Central memory CD8-positive, alpha-beta T cell (primary cell): ENCODE results near the gene SARS2.

Experiments
- ATAC-seq: fragments of 150-1000 bp; cut with Tn5 transposase; replicated peaks from 2 replicates; pipeline ENCODE4 v1.10.0; 2022; ENCODE audit warnings: mild to moderate bottlenecking, moderate FRiP score, moderate number of reproducible peaks; ENCODE audit not compliant: poor library complexity, severe bottlenecking; ENCODE audit errors: extremely low read depth
- DNase-seq, 2 donors: peaks; one replicate each; pipeline ENCODE4 v3.0.0; 2021; ENCODE audit warnings: low spot score in 2 of 2
- H3K27ac Mint-ChIP-seq: one replicate; pipeline ENCODE4 v1.8.0; 2022; ENCODE audit warnings: low read depth, mild to moderate bottlenecking, moderate library complexity, mixed read lengths
- H3K27me3 Mint-ChIP-seq: one replicate; pipeline ENCODE4 v1.8.0; 2022; ENCODE audit warnings: mixed read lengths
- H3K36me3 Mint-ChIP-seq: one replicate; pipeline ENCODE4 v1.8.0; 2022; ENCODE audit warnings: mild to moderate bottlenecking, moderate library complexity, mixed read lengths; ENCODE audit not compliant: insufficient read depth
- H3K4me1 Mint-ChIP-seq: one replicate; pipeline ENCODE4 v1.8.0; 2022; ENCODE audit warnings: mixed read lengths
- H3K4me3 Mint-ChIP-seq: one replicate; pipeline ENCODE4 v1.8.0; 2022; ENCODE audit warnings: mild to moderate bottlenecking, moderate library complexity, mixed read lengths
- H3K9me3 Mint-ChIP-seq: one replicate; pipeline ENCODE4 v1.8.0; 2022; ENCODE audit warnings: mixed read lengths

The SARS2 gene

GRCh38 chr19:38920602-38921419 is 9.8 kb downstream of the SARS2 start:
- Mint-ChIP-seq H3K9me3 (no peaks in the 10 kb centered on the region), H3K36me3 (peaks cover 4% of the 10 kb centered on the region), H3K27ac (no peak overlapping the region), H3K27me3 (no peaks in the 10 kb centered on the region), H3K4me3 (no peak overlapping the region), H3K4me1 (no peaks in the 10 kb centered on the region)
- ATAC-seq (no peak), DNase-seq (no peak)

GRCh38 chr19:38919837-38920601 is 10.5 kb downstream of the SARS2 start:
- Mint-ChIP-seq H3K4me3 (no peak overlapping the region), H3K9me3 (no peaks in the 10 kb centered on the region), H3K27ac (no peak overlapping the region), H3K27me3 (no peaks in the 10 kb centered on the region), H3K36me3 (peaks cover 2% of the 10 kb centered on the region), H3K4me1 (no peaks in the 10 kb centered on the region)
- no peak for DNase-seq
- no peak for ATAC-seq

GRCh38 chr19:38918526-38918925 is 12.0 kb downstream of the SARS2 start:
- Mint-ChIP-seq H3K9me3 (no peaks in the 10 kb centered on the region), H3K27me3 (no peaks in the 10 kb centered on the region)
- ATAC-seq, result no peak

GRCh38 chr19:38917921-38918491 is 12.6 kb downstream of the SARS2 start:
- no peaks in the 10 kb centered on the region for H3K27me3 Mint-ChIP-seq

More at GRCh38 chr19:38918526-38918925, 12.0 kb downstream of the SARS2 start:
- Mint-ChIP-seq H3K4me1 (no peaks in the 10 kb centered on the region), H3K36me3 (no peaks in the 10 kb centered on the region), H3K27ac (no peak overlapping the region), H3K4me3 (no peak overlapping the region)
- no peak for DNase-seq

GRCh38 chr19:38917516-38917915 is 13.0 kb downstream of the SARS2 start:
- Mint-ChIP-seq H3K36me3 (no peaks in the 10 kb centered on the region), H3K27ac (no peak overlapping the region), H3K9me3 (no peaks in the 10 kb centered on the region), H3K27me3 (no peaks in the 10 kb centered on the region), H3K4me1 (no peaks in the 10 kb centered on the region), H3K4me3 (no peak overlapping the region)
- DNase-seq (no peak), ATAC-seq (no peak)

More at GRCh38 chr19:38917921-38918491, 12.6 kb downstream of the SARS2 start:
- no peaks in the 10 kb centered on the region for H3K4me1 Mint-ChIP-seq
- no peaks in the 10 kb centered on the region for H3K36me3 Mint-ChIP-seq
- ATAC-seq (no peak), DNase-seq (no peak)
- no peak overlapping the region for H3K4me3 Mint-ChIP-seq
- no peak overlapping the region for H3K27ac Mint-ChIP-seq
- no peaks in the 10 kb centered on the region for H3K9me3 Mint-ChIP-seq

GRCh38 chr19:38915329-38916321 is 14.9 kb downstream of the SARS2 start:
- DNase-seq (no peak), ATAC-seq (no peak)
- Mint-ChIP-seq H3K27me3 (no peaks in the 10 kb centered on the region), H3K27ac (no peak overlapping the region), H3K4me1 (peaks cover 3% of the 10 kb centered on the region), H3K4me3 (no peak overlapping the region), H3K36me3 (no peaks in the 10 kb centered on the region), H3K9me3 (no peaks in the 10 kb centered on the region)

GRCh38 chr19:38913958-38914357 is 16.6 kb downstream of the SARS2 start:
- Mint-ChIP-seq H3K4me1 (peaks cover 6% of the 10 kb centered on the region), H3K27me3 (no peaks in the 10 kb centered on the region), H3K9me3 (no peaks in the 10 kb centered on the region), H3K27ac (no peak overlapping the region), H3K4me3 (no peak overlapping the region), H3K36me3 (peaks cover under 1% of the 10 kb centered on the region)
- DNase-seq, result no peak
- ATAC-seq, result no peak

GRCh38 chr19:38912600-38913514 is 17.7 kb downstream of the SARS2 start:
- H3K27me3 Mint-ChIP-seq, result no peaks in the 10 kb centered on the region
- H3K4me3 Mint-ChIP-seq, result no peak overlapping the region
- H3K4me1 Mint-ChIP-seq, result peaks cover 12% of the 10 kb centered on the region
- H3K27ac Mint-ChIP-seq, result no peak overlapping the region
- H3K9me3 Mint-ChIP-seq, result no peaks in the 10 kb centered on the region
- peaks cover 8% of the 10 kb centered on the region for H3K36me3 Mint-ChIP-seq
- ATAC-seq, result no peak
- DNase-seq, result no peak

GRCh38 chr19:38911388-38912001 is 19.1 kb downstream of the SARS2 start:
- DNase-seq (no peak), ATAC-seq (no peak)
- no peaks in the 10 kb centered on the region for H3K27me3 Mint-ChIP-seq
- H3K4me1 Mint-ChIP-seq, result peaks cover 17% of the 10 kb centered on the region
- H3K27ac Mint-ChIP-seq, result no peak overlapping the region
- no peaks in the 10 kb centered on the region for H3K9me3 Mint-ChIP-seq
- peaks cover 20% of the 10 kb centered on the region for H3K36me3 Mint-ChIP-seq
- H3K4me3 Mint-ChIP-seq, result no peak overlapping the region

- DNase-seq (no peak), ATAC-seq (no peak)
- Mint-ChIP-seq H3K27ac (peak overlapping the region; percentile 70), H3K9me3 (no peaks in the 10 kb centered on the region), H3K4me1 (peaks cover 17% of the 10 kb centered on the region), H3K4me3 (no peak overlapping the region), H3K27me3 (no peaks in the 10 kb centered on the region), H3K36me3 (peaks cover 26% of the 10 kb centered on the region)
These were observed 20.1 kb downstream of the SARS2 start for GRCh38 chr19:38910488-38910887.

- Mint-ChIP-seq H3K36me3 (peaks cover 35% of the 10 kb centered on the region), H3K4me1 (peaks cover 26% of the 10 kb centered on the region), H3K4me3 (no peak overlapping the region), H3K27ac (no peak overlapping the region), H3K27me3 (no peaks in the 10 kb centered on the region), H3K9me3 (no peaks in the 10 kb centered on the region)
- DNase-seq, result no peak
- no peak for ATAC-seq
These were observed 21.7 kb downstream of the SARS2 start for GRCh38 chr19:38908911-38909310.
